HG03097 (cell line): ENCODE data around the gene GIT1.

Source experiments
- ATAC-seq: cut with Tn5 transposase; IDR thresholded peaks from one replicate; pipeline ENCODE4 v1.9.1; 2021; ENCODE audit not compliant: unreplicated experiment, low FRiP score

Gene GIT1

GRCh38 chr17:29589524-29590410, at the start of gene GIT1:
Gene GIT1 (minus strand): TSS chr17:29589648. CDS start chr17:29589378, 270 bp downstream.
- ATAC-seq: peak; percentile 45

GRCh38 chr17:29633886-29634285, 44.4 kb upstream of the GIT1 start:
- ATAC-seq: no peak

DNA sequence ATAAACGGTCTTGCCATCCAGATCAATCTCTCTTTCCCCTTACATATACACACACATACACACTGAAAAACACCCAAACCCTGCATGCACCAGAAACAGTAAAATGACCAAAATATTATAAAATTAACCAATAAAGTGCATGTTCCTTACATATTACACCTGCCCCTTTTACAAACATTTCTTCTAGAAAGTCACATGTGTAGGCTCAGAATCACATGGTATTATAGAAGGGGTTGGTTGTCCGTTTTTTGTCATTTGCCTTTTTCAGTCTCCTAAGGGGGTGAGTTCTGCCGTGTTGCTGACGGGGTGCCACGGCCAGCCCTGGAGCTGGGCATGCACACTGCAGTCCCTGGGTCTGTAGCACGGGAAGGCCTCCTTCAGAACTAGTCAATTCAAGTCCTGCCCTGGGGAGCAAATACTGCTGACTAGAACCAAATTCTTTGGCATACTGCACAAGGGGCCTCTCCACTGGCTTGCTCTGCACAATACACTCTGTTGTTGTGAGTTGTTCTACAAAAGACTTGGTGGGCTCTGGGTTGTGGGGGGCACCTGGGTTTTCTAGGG, 41.3 kb upstream of the GIT1 start:
- no peak for ATAC-seq

DNA sequence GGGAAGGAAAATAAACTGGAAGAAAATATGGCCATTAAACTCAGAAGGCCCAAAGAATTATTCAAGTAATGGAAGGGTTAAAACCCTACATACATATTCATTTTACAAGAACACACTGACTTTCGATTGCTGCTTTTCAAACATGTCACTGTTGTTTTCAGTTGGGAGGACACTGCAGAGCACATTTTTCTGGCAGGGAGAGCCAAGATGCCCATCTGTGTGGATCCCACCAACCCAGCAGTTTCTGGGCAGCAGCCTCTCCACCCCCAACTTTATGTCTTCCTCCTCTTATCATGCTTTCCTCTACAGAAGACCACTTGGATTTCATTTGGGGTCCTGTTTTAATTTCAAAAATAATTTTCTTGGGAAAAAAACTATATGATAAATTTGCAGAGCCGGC, 40.4 kb upstream of the GIT1 start:
- no peak for ATAC-seq

- ATAC-seq: no peak
Observed at GRCh38 chr17:29628644-29629043, 39.2 kb upstream of the GIT1 start.

GRCh38 chr17:29627951-29628350, 38.5 kb upstream of the GIT1 start:
- no peak for ATAC-seq

DNA sequence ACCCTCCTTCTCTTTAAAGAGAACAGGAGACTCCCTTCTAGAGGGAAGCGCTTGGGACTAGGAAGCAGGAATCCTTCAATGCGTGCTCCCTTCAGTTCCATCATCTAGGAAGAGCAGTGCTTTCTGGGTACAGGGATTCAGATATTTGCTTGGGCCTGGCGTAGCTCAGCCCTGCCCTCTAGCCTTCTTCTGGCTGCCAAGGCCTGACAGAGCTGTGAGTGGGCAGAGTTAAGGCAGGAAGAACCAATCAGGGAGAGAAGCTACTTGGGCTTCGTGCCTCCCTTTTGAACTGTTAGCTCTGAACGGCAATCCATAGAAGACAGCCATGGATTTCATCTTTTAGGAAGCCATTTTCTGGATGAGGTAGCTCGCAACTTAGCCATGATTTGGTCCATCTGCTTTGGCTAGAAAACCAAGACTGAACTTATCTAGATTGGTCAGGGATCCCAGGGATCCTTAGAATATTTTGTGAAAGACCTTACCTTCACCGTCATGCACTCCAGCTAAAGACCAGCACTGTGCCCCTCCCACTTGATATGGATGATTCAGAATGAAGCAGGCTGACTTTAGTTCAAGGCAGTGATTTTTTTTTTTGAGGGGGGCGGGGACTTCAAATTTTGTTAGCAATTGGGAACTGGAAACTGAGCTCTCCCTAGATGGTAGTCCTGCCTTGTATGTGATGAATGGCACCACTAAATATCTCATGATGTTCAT, 35.7 kb upstream of the GIT1 start:
- ATAC-seq: no peak

DNA sequence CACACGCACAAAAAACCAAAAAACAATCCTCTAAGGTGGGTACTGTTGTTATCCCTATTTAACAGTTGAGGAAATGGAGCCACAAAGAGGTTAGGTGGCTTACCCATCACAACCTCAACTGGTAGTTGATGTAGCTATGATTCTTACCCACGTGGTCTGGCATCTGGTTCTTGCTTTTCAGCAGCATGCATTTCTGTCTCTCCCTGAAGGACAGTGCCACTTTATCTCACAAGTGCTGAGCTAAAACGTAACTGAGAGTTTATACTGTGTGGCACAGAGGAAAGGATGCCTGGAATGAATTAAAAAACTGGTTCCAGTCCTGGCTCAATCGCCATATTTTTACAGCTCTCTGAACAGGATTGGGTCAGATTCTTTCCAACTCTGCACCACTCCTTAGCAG, 35.1 kb upstream of the GIT1 start:
- no peak for ATAC-seq

DNA sequence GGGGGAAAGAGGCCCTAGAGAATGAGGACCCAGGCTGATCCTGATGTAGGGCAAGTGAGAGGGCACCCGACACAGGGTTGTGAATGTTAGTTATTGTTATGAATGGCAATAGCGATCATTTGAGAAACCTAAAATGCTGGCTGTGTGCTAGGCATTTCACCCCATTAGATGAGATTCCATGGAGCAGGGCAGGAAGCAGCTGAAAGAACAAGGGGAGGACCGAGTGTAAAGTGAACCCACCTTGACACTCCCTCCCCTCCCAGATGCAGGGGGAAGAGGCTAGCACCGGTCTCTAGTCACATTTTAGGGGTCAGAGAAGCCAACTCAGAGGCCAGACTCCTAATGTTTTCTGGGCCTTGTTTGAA, 33.8 kb upstream of the GIT1 start:
- ATAC-seq: no peak

DNA sequence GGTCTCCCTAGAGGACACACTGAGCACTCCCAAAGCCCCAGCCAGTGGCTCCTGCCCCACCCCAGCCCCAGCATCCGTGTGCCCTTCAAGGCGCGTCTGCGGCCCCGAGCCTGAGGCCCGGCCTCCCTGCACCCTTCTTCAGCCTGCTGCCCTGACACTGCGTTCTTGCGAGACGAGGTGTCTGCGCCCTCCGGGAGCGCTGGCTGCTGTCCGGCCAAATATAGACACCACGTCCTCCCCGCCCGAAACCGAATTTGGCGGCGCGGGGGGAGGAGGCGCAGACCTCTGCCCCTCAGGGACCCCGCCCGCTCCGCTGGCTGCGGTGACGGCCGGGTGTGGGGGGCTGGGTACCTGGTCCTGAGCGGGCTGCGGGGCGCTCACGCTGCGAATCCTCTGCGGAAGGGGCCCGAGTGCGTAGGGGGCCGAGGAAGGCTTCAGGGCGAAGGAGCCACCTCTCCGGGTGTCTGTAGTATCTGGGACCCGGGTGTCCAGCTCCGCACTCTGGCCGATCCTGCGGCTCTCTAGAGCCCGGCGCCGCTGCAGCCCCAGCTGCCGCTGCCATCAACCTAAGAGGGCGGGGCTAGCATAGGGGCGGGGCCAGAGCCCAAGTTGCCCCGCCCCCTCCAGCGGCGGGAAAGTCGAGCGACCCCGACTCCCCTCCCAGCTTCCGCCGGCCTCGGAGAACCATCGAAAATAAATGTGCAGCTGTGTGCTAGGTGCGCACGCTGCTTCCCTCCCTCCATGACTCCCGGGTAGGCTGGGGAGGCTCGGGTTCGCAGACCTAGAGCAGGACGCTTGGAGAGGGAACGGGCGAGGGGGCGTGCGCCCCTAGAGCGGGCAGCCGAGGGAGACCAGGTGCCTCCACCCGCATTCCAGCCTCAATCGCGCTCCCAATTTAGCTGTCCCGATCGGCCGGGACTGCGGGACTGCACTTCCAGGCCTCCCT, 33.2 kb upstream of the GIT1 start, which contains the start of gene CORO6:
CORO6 (minus strand) TSS at position 576 of the 946 bp plus-strand sequence. CDS start 1,491 bp downstream, outside the sequence.
- ATAC-seq: no peak

- ATAC-seq: no peak
Observed at GRCh38 chr17:29621751-29622194, 32.3 kb upstream of the GIT1 start.

GRCh38 chr17:29620779-29621500, 31.5 kb upstream of the GIT1 start:
- ATAC-seq: no peak

- no peak for ATAC-seq
Observed at GRCh38 chr17:29620271-29620670, 30.8 kb upstream of the GIT1 start.

GRCh38 chr17:29619251-29619650, 29.8 kb upstream of the GIT1 start:
- ATAC-seq: no peak

DNA sequence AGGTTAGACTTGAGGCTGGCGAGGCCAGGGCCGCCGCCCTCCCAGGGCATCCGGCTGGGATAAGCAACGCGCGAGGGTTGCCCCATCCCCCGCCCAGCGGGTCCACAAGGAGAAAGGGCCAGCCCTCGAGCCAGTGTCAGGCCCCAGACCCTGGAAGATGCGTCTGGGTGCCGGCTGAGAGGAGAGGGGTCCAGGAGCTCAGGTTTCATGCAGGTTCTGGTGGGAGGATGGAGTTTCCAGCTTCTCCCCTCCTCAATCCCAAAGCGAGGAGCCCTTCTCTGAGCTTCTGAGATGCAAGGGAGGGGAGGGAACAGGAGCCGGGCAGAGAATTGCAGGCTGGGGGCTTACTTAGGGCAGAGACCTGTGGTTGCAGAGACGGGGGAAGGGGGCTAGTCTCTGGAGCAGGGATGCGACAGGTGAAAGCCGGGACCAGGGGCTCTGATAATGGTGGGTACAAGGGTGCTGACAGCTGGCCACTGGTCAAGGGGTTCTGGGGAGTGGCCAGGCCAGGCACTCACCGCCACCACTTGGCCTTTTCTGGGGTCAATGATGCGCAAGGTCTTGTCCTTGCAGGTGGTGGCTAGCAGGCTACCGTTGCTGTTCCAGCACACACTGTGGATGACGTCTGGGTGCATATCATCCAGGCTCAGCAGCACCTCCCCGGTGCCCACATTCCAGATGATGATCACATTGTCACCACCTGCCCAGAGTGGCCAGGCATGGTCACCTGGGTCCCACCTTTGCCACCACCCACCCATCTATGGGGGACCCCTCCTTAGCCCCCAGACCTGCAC, 29.0 kb upstream of the GIT1 start:
- no peak for ATAC-seq

GRCh38 chr17:29617481-29618271, 28.2 kb upstream of the GIT1 start:
- no peak for ATAC-seq

DNA sequence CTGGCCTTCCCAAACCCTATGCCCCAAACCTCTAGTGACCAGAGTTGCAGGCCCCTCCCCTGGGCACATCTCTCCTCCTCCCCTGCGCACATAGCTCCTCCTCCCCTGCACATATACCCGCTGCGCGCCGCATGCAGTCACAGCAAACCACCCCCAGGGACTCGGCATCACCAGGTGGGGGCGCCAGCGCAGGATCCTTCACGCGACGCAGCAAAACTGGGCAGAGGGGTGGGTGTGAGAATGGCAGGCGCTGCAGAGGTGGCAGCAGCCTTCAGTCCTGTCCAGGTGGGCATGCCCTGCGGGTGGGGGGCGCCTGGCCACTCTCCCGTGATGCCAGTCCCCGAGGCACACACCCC, 27.7 kb upstream of the GIT1 start:
- ATAC-seq: peak; percentile 38
